Measurements from ENCODE around the gene EMILIN1. TPM values are rescaled to one million over a fixed set of nuclear protein-coding genes. Genes with fewer than 3 reads are reported as not detected.

Gene EMILIN1
- total RNA-seq, 1 experiment from 2014 or later = 31.0 TPM

DNA sequence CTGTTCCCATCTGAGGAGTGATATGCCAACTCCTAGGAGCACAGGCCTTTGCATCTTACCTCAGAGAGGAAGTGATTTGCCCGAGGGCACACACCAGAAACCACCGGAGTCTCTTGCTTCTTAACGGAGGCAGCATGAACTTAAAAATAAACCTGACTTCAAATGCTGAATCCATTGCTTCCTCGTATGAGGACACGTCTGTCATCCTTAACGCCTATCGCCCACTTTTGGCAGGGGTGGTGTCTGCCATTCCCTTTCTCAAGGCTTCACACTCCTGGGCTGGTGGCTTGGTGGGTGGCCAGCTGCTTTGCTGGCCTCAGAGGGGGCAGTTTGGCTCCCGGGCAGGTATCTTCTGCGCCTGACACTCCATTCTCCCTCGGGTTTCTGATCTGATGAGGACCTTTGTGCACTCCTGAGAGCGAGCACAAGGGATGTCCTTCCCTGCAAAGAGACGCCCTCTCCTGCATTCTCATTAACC lies 57.1 kb downstream of the EMILIN1 start:
- BruUV-seq (replicated peaks) = no TSS peak
- ChIA-PET CTCF (no interaction called here), POLR2A (ENCODE audit: low non-redundant PET) (no interaction called here)
- intact Hi-C loops (cut with micrococcal nuclease; ENCODE audit: unreplicated experiment) = no loop called here
- Histone ChIP-seq H3K4me1 (ENCODE audit: insufficient read depth, low read length, poor library complexity, severe bottlenecking) (peaks cover 7% of the 10 kb centered on the region), H3K27ac (ENCODE audit: low read depth, low read length, poor library complexity, severe bottlenecking) (no peak overlapping the region), H3K4me3 (ENCODE audit: low read depth, low read length, poor library complexity, severe bottlenecking) (no peak overlapping the region), H3K9me3 (ENCODE audit: low read depth, low read length, poor library complexity, severe bottlenecking) (no peaks in the 10 kb centered on the region), H3K27me3 (replicated peaks; ENCODE audit: insufficient read depth, low read depth, low read length, poor library complexity) (no peaks in the 10 kb centered on the region), H3K36me3 (ENCODE audit: insufficient read depth, low read length, poor library complexity, severe bottlenecking) (peaks cover 26% of the 10 kb centered on the region)
- no peak for DNase-seq (ENCODE audit: low spot score)
- no peak for TF ChIP-seq EZH2 (IDR thresholded peaks at IDR 0.05; ENCODE audit: borderline replicate concordance, low read depth, low read length, poor library complexity, severe bottlenecking)
- TF ChIP-seq, protein P1, sequence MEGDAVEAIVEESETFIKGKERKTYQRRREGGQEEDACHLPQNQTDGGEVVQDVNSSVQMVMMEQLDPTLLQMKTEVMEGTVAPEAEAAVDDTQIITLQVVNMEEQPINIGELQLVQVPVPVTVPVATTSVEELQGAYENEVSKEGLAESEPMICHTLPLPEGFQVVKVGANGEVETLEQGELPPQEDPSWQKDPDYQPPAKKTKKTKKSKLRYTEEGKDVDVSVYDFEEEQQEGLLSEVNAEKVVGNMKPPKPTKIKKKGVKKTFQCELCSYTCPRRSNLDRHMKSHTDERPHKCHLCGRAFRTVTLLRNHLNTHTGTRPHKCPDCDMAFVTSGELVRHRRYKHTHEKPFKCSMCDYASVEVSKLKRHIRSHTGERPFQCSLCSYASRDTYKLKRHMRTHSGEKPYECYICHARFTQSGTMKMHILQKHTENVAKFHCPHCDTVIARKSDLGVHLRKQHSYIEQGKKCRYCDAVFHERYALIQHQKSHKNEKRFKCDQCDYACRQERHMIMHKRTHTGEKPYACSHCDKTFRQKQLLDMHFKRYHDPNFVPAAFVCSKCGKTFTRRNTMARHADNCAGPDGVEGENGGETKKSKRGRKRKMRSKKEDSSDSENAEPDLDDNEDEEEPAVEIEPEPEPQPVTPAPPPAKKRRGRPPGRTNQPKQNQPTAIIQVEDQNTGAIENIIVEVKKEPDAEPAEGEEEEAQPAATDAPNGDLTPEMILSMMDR (conservative IDR thresholded peaks at IDR 0.05; ENCODE audit: low read depth, low read length) = no peak

Other genes with a start within 250 kb of the EMILIN1 start
- gene DPYSL5, start 230.5 kb upstream of the EMILIN1 start, total RNA-seq (2021) = 110 and 111 TPM in 2 replicates
- gene MAPRE3, start 108.0 kb upstream of the EMILIN1 start, total RNA-seq (2021) = 8.4 and 9.0 TPM in 2 replicates
- 76.7 and 77.8 TPM in 2 replicates for gene TMEM214, start 45.6 kb upstream of the EMILIN1 start, total RNA-seq (2021)
- 64.1 and 72.8 TPM in 2 replicates for gene AGBL5, start 26.9 kb upstream of the EMILIN1 start, total RNA-seq (2021)
- gene OST4, start 7.0 kb upstream of the EMILIN1 start, total RNA-seq (2021) = 235 and 237 TPM in 2 replicates
- 39.1 and 40.2 TPM in 2 replicates for gene KHK, start 8.2 kb downstream of the EMILIN1 start, total RNA-seq (2021)
- 8.4 and 9.4 TPM in 2 replicates for gene CGREF1, start 40.5 kb downstream of the EMILIN1 start, total RNA-seq (2021)
- gene ABHD1, start 45.2 kb downstream of the EMILIN1 start, total RNA-seq (2021) = 0.22 TPM in 1 of 2 replicates, not detected in the other
- 52.7 and 53.8 TPM in 2 replicates for gene PREB, start 56.0 kb downstream of the EMILIN1 start, total RNA-seq (2021)
- not detected in 2 replicates for gene PRR30, start 60.8 kb downstream of the EMILIN1 start, total RNA-seq (2021)
- not detected in 2 replicates for gene TCF23, start 70.4 kb downstream of the EMILIN1 start, total RNA-seq (2021)
- 106 and 107 TPM in 2 replicates for gene ATRAID, start 133.4 kb downstream of the EMILIN1 start, total RNA-seq (2021)
- 366 and 515 TPM in 2 replicates for gene SLC5A6, start 133.7 kb downstream of the EMILIN1 start, total RNA-seq (2021)
- gene CAD, start 138.8 kb downstream of the EMILIN1 start, total RNA-seq (2021) = 194 and 210 TPM in 2 replicates
- gene SLC30A3, start 184.4 kb downstream of the EMILIN1 start, total RNA-seq (2021) = 45.0 and 45.6 TPM in 2 replicates
- 2.4 and 2.7 TPM in 2 replicates for gene DNAJC5G, start 196.8 kb downstream of the EMILIN1 start, total RNA-seq (2021)
- gene TRIM54, start 203.8 kb downstream of the EMILIN1 start, total RNA-seq (2021) = 2.2 and 2.8 TPM in 2 replicates
- gene UCN, start 229.8 kb downstream of the EMILIN1 start, total RNA-seq (2021) = 0.64 and 0.68 TPM in 2 replicates
- gene MPV17, start 244.5 kb downstream of the EMILIN1 start, total RNA-seq (2021) = 63.4 and 66.3 TPM in 2 replicates